Keratinocyte (primary cell): Measurements from ENCODE around the gene IRF2BP2. TPM values are rescaled to one million over a fixed set of nuclear protein-coding genes. Genes with fewer than 3 reads are reported as not detected.

Experiments
- DNase-seq: peaks from one replicate; pipeline ENCODE4 v3.0.0-alpha.2; 2011; ENCODE audit warnings: low read depth, missing footprints, low spot score
- FAIRE-seq: peaks from 2 replicates; lab custom pipeline; 2011; peaks lifted over from hg19 to GRCh38; lab: Jason Lieb, UNC
- H2AFZ ChIP-seq: 2 replicates; pipeline ENCODE4 v1.6.0; 2012; ENCODE audit warnings: low read length, control low read depth, inconsistent platforms; ENCODE audit not compliant: control insufficient read depth
- H3K27ac ChIP-seq: 2 replicates; pipeline ENCODE4 v1.5.1; 2011; ENCODE audit warnings: low read length; ENCODE audit not compliant: control insufficient read depth, insufficient read depth
- H3K27me3 ChIP-seq: 3 replicates; pipeline ENCODE4 v1.6.0; 2011; ENCODE audit warnings: low read length; ENCODE audit not compliant: control insufficient read depth, insufficient read depth; ENCODE audit errors: extremely low read depth
- H3K36me3 ChIP-seq, 2 experiments: 2 replicates in 1 of 2; 3 replicates in 1 of 2; pipeline ENCODE4 v1.5.1; 2011; ENCODE audit warnings: low read length in 2 of 2, mild to moderate bottlenecking in 1 of 2; ENCODE audit not compliant: control insufficient read depth in 2 of 2, insufficient read depth in 2 of 2; ENCODE audit errors: extremely low read depth in 1 of 2
- H3K4me1 ChIP-seq: 3 replicates; pipeline ENCODE4 v1.5.1; 2011; ENCODE audit warnings: low read length; ENCODE audit not compliant: control insufficient read depth, insufficient read depth; ENCODE audit errors: extremely low read depth
- H3K4me2 ChIP-seq: 3 replicates; pipeline ENCODE4 v1.6.0; 2011; ENCODE audit warnings: low read depth, low read length; ENCODE audit not compliant: control insufficient read depth, insufficient read depth; ENCODE audit errors: extremely low read depth
- H3K4me3 ChIP-seq, 3 experiments: fragments of 200-600 bp in 1 of 3; sonication (generic) in 1 of 3; 2 replicates in 2 of 3; 3 replicates in 1 of 3; pipeline ENCODE4 v1.5.1; 2011 to 2016; ENCODE audit warnings: low read length in 3 of 3, mild to moderate bottlenecking in 3 of 3, control low read depth in 2 of 3, inconsistent platforms in 1 of 3, low read depth in 1 of 3, mixed read lengths in 1 of 3, mixed run types in 1 of 3, moderate library complexity in 1 of 3; ENCODE audit not compliant: control insufficient read depth in 2 of 3, insufficient read depth in 2 of 3; ENCODE audit errors: extremely low read depth in 1 of 3
- H3K79me2 ChIP-seq: 2 replicates; pipeline ENCODE4 v1.6.0; 2012; ENCODE audit warnings: low read length; ENCODE audit not compliant: control insufficient read depth, insufficient read depth
- H3K9ac ChIP-seq: 3 replicates; pipeline ENCODE4 v1.6.0; 2011; ENCODE audit warnings: low read length; ENCODE audit not compliant: control insufficient read depth, insufficient read depth; ENCODE audit errors: extremely low read depth
- H3K9me1 ChIP-seq: 3 replicates; pipeline ENCODE4 v1.6.0; 2011; ENCODE audit warnings: low read length; ENCODE audit not compliant: control insufficient read depth, insufficient read depth; ENCODE audit errors: extremely low read depth
- H3K9me3 ChIP-seq: 2 replicates; pipeline ENCODE4 v1.5.1; 2012; ENCODE audit warnings: low read depth, low read length; ENCODE audit not compliant: control insufficient read depth
- H4K20me1 ChIP-seq: 3 replicates; pipeline ENCODE4 v1.6.0; 2011; ENCODE audit warnings: low read length; ENCODE audit not compliant: control insufficient read depth, insufficient read depth; ENCODE audit errors: extremely low read depth
- EZH2 ChIP-seq: IDR thresholded peaks from one replicate; pipeline ENCODE4 v1.6.1; 2012; ENCODE audit warnings: inconsistent platforms, mild to moderate bottlenecking, low read length, moderate library complexity
- dilution Hi-C: fragments of 300-500 bp; cut with MboI; formaldehyde crosslinking; loops from one replicate; pipeline ENCODE4 v1.7.0; 2020; ENCODE audit warnings: low sequenced_read_pairs; ENCODE audit not compliant: extremely low pct_ligation_motif_present
- polyA plus RNA-seq, 5 experiments: library from polyadenylated mRNA; depleted of rRNA in 3 of 5; stranded (reverse) in 3 of 5; stranded (forward) in 1 of 5; unstranded in 1 of 5; fragments of >200 nt; gene quantifications; 1 replicate in 1 of 5; 2 replicates in 3 of 5; 3 replicates in 1 of 5; pipeline versions ENCODE4 v1.2.1 to v1.2.3, GENCODE V29; 2011 to 2012; ENCODE audit warnings: missing spikeins in 2 of 5, low read depth in 1 of 5, low replicate concordance in 1 of 5
- TF ChIP-seq, protein P1 (sequence below), 3 experiments: IDR thresholded peaks in 1 of 3; conservative IDR thresholded peaks in 1 of 3; optimal IDR thresholded peaks in 1 of 3; 2 replicates in 2 of 3; 3 replicates in 1 of 3; pipeline versions ENCODE3 to v1.5.1; 2011; ENCODE audit warnings: low read length in 3 of 3, mild to moderate bottlenecking in 3 of 3, moderate library complexity in 2 of 3, control low read depth in 1 of 3, inconsistent platforms in 1 of 3; ENCODE audit not compliant: insufficient read depth in 2 of 3; ENCODE audit errors: extremely low read depth in 1 of 3

Gene IRF2BP2
- polyA plus RNA-seq, 1 donor (not counting 4 experiments of a cell fraction or from before 2014, with no cell fraction given), result 29.9 TPM

DNA sequence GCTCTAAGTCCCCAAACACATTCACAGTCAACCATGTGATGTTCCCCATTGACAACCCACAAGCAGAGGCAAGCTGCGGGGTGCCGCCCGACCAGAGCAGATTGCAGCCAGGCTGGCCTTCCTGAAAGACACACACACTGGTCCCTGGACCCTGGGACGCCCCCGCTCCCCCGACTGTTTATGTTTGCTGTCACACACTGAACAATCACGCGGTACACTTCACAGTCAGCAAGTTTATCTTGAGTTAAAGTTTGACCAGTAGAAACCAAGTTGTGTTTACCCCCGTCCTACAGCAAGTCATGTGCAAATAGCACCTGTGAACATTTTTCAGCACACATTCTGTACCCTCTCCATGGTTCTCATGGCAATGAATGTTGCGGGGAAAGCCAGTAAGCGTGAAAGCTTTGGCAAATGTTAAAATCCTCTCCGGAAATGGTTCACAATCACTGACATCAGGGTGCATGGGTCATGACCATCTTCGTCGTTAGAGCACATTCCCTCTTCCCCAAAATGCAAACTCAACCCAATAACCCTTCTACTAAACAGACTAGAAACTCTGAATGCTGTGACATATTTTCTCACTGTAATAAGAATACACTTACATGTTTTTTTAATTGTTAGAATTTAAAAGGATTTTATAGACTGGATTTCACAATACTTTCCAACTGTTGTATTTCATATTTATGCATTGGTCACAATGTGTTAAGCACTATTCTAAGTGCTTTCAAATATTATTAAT lies 33.3 kb upstream of the IRF2BP2 start:
- no peak overlapping the region for H2AFZ ChIP-seq
- peaks cover 20% of the 10 kb centered on the region for H3K4me1 ChIP-seq
- FAIRE-seq (peak; percentile 17), DNase-seq (no peak)
- dilution Hi-C loops, result no loop called here
- H3K27ac ChIP-seq, result no peak overlapping the region
- TF ChIP-seq, protein P1, sequence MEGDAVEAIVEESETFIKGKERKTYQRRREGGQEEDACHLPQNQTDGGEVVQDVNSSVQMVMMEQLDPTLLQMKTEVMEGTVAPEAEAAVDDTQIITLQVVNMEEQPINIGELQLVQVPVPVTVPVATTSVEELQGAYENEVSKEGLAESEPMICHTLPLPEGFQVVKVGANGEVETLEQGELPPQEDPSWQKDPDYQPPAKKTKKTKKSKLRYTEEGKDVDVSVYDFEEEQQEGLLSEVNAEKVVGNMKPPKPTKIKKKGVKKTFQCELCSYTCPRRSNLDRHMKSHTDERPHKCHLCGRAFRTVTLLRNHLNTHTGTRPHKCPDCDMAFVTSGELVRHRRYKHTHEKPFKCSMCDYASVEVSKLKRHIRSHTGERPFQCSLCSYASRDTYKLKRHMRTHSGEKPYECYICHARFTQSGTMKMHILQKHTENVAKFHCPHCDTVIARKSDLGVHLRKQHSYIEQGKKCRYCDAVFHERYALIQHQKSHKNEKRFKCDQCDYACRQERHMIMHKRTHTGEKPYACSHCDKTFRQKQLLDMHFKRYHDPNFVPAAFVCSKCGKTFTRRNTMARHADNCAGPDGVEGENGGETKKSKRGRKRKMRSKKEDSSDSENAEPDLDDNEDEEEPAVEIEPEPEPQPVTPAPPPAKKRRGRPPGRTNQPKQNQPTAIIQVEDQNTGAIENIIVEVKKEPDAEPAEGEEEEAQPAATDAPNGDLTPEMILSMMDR (optimal IDR thresholded peaks at IDR 0.05 in 1 of 3, IDR thresholded peaks at IDR 0.05 in 1 of 3, conservative IDR thresholded peaks at IDR 0.05 in 1 of 3; ENCODE audit: extremely low read depth in 1 of 3, insufficient read depth in 2 of 3, low read length in 3 of 3), result no peak
- TF ChIP-seq EZH2, result no peak
- no peaks in the 10 kb centered on the region for H3K9me1 ChIP-seq
- H3K4me3 ChIP-seq, result no peak overlapping the region
- no peaks in the 10 kb centered on the region for H4K20me1 ChIP-seq
- no peak overlapping the region for H3K4me2 ChIP-seq
- no peaks in the 10 kb centered on the region for H3K27me3 ChIP-seq
- H3K36me3 ChIP-seq, result no peaks in the 10 kb centered on the region
- H3K9me3 ChIP-seq, result no peaks in the 10 kb centered on the region
- no peaks in the 10 kb centered on the region for H3K79me2 ChIP-seq
- no peak overlapping the region for H3K9ac ChIP-seq

DNA sequence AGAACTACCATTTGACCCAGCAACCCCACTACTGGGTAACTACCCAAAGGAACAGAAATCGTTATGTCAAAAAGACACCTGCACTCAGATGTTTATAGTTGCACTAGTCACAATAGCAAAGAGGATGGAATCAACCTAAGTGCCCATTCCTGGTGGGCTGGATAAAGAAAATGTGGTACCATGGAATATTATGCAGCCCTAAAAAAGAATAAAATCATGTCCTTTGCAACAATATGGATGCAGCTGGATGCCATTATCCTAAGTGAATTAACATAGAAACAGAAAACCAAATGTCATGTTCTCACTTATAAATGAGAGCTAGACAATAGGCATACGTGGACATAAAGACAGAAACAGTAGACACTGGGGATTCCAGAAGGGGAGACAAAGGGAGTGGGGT lies 32.5 kb upstream of the IRF2BP2 start:
- H2AFZ ChIP-seq, result no peak overlapping the region
- no peak for TF ChIP-seq EZH2
- TF ChIP-seq, protein P1 (optimal IDR thresholded peaks at IDR 0.05 in 1 of 3, IDR thresholded peaks at IDR 0.05 in 1 of 3, conservative IDR thresholded peaks at IDR 0.05 in 1 of 3; ENCODE audit: extremely low read depth in 1 of 3, insufficient read depth in 2 of 3, low read length in 3 of 3), result no peak
- no peak overlapping the region for H3K9ac ChIP-seq
- H3K4me1 ChIP-seq, result peaks cover 12% of the 10 kb centered on the region
- H3K4me2 ChIP-seq, result no peak overlapping the region
- no peaks in the 10 kb centered on the region for H3K27me3 ChIP-seq
- no peaks in the 10 kb centered on the region for H3K36me3 ChIP-seq
- H3K79me2 ChIP-seq, result no peaks in the 10 kb centered on the region
- H3K27ac ChIP-seq, result no peak overlapping the region
- FAIRE-seq, result no peak
- no peak overlapping the region for H3K4me3 ChIP-seq
- DNase-seq, result no peak
- no peaks in the 10 kb centered on the region for H3K9me1 ChIP-seq
- no peaks in the 10 kb centered on the region for H4K20me1 ChIP-seq
- dilution Hi-C loops, result no loop called here
- no peaks in the 10 kb centered on the region for H3K9me3 ChIP-seq
